CD4-positive, alpha-beta T cell treated with Interleukin-17A for 4 hours (primary cell): ENCODE data around the gene APMAP.
"Not testable (repeated sequence)": the region's sequence is repeated elsewhere in the genome, so short reads cannot be mapped to it uniquely, and the experiment has no call there.

Source experiments
- DNase-seq: peaks from one replicate; pipeline ENCODE4 v3.0.0-alpha.2; 2020; ENCODE audit warnings: mixed read lengths

The APMAP gene

GRCh38 chr20:24929867-24930723, 62.5 kb downstream of the APMAP start:
- not testable (repeated sequence) for DNase-seq

- not testable (repeated sequence) for DNase-seq
Observed at GRCh38 chr20:24929259-24929658, 63.3 kb downstream of the APMAP start.

GRCh38 chr20:24920706-24921105, 71.8 kb downstream of the APMAP start:
- DNase-seq: not testable (repeated sequence)

- DNase-seq: not testable (repeated sequence)
Observed at GRCh38 chr20:24919665-24920064, 72.9 kb downstream of the APMAP start.

- no peak for DNase-seq
Observed at GRCh38 chr20:24918579-24919566, 73.7 kb downstream of the APMAP start.

GRCh38 chr20:24917797-24918578, 74.6 kb downstream of the APMAP start:
- DNase-seq: peak; percentile 61

- DNase-seq: no peak
Observed at GRCh38 chr20:24917056-24917455, 75.5 kb downstream of the APMAP start.

- DNase-seq: no peak
Observed at GRCh38 chr20:24916412-24916811, 76.1 kb downstream of the APMAP start.

GRCh38 chr20:24915892-24916291, 76.7 kb downstream of the APMAP start:
- no peak for DNase-seq

- DNase-seq: no peak
Observed at GRCh38 chr20:24915440-24915839, 77.1 kb downstream of the APMAP start.

GRCh38 chr20:24914388-24915241, 77.9 kb downstream of the APMAP start:
- DNase-seq: no peak

GRCh38 chr20:24913076-24913628, 79.4 kb downstream of the APMAP start:
- DNase-seq: no peak
